Esophagus muscularis mucosa (tissue), 3 donors: Measurements from ENCODE around the gene AGAP1.

ENCODE experiments used
- CTCF ChIP-seq, 3 experiments: fragments of 200-600 bp in 2 of 3; fragments of 450-650 bp in 1 of 3; sonication (generic) in 2 of 3; IDR thresholded peaks; one replicate each; pipeline ENCODE4 v1.5.1; 2017 to 2019; ENCODE audit warnings: antibody characterized with exemption in 3 of 3, mild to moderate bottlenecking in 2 of 3, moderate library complexity in 1 of 3
- POLR2AphosphoS5 ChIP-seq, 2 donors: sonication (generic); formaldehyde crosslinking; IDR thresholded peaks; one replicate each; pipeline ENCODE4 v1.6.1; 2017; ENCODE audit warnings: antibody characterized with exemption in 2 of 2

- no peak for TF ChIP-seq CTCF (IDR thresholded peaks at IDR 0.05)
- no peak for TF ChIP-seq POLR2AphosphoS5 (IDR thresholded peaks at IDR 0.05)
Measured at GRCh38 chr2:235486729-235487128, 7.1 kb upstream of the AGAP1 start.
